ENCODE results near the gene THBS1. TPM values are rescaled to one million over a fixed set of nuclear protein-coding genes. Genes with fewer than 3 reads are reported as not detected.

THBS1 gene
- total RNA-seq, 1 donor from 2014 or later = 0.43 TPM

DNA sequence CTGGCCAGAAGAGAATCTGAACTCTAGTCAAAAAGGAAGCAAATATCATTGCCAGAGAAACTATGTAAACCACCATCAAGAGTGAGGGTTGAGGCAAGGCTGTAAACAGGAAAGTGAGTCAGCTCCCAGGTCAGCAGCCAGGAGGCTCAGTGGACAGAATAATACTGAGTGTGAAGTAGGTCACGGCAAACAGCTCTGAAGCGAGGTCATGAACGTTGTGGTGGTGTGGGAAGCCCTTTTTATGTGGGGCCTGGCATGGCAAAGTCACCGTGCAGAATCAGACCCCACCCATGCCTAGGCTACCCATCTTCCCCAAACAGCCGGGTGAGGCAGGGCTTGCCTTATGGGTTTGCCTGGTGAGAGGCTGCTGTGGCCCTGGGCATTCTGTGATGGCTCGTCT lies 43.9 kb downstream of the THBS1 start:
- H3K27me3 Mint-ChIP-seq (ENCODE audit: low read depth) = no peaks in the 10 kb centered on the region
- intact Hi-C loops (cut with micrococcal nuclease) = loop anchor here (5.0 to 10.0 kb wide), 8 partner anchors 157 to 1090 kb away; partner anchors contain the start of genes FSIP1, GPR176 and PLCB2

GRCh38 chr15:39625451-39625850 lies 44.6 kb downstream of the THBS1 start:
- H3K36me3 Mint-ChIP-seq (ENCODE audit: low read depth) = peaks cover 37% of the 10 kb centered on the region
- H3K27ac Mint-ChIP-seq = peak overlapping the region; percentile 99
- H3K4me1 Mint-ChIP-seq (ENCODE audit: low read depth) = peaks cover 82% of the 10 kb centered on the region
- peaks cover 12% of the 10 kb centered on the region for H3K9me3 Mint-ChIP-seq
- DNase-seq (ENCODE audit: low spot score) = no peak
- no peaks in the 10 kb centered on the region for H3K27me3 Mint-ChIP-seq (ENCODE audit: low read depth)
- intact Hi-C loops (cut with micrococcal nuclease) = loop anchor here (5.0 to 10.0 kb wide), 5 partner anchors 198 to 1091 kb away; partner anchors contain the start of genes GPR176 and PLCB2
- H3K4me3 Mint-ChIP-seq (ENCODE audit: low read depth) = no peak overlapping the region

More for the DNA sequence above, 43.9 kb downstream of the THBS1 start:
- Mint-ChIP-seq H3K4me3 (ENCODE audit: low read depth) (peak overlapping the region; percentile 67), H3K36me3 (ENCODE audit: low read depth) (peaks cover 35% of the 10 kb centered on the region), H3K27ac (peak overlapping the region; percentile 99), H3K4me1 (ENCODE audit: low read depth) (peaks cover 75% of the 10 kb centered on the region), H3K9me3 (peaks cover 15% of the 10 kb centered on the region)
- DNase-seq (ENCODE audit: low spot score) = peak; percentile 68

DNA sequence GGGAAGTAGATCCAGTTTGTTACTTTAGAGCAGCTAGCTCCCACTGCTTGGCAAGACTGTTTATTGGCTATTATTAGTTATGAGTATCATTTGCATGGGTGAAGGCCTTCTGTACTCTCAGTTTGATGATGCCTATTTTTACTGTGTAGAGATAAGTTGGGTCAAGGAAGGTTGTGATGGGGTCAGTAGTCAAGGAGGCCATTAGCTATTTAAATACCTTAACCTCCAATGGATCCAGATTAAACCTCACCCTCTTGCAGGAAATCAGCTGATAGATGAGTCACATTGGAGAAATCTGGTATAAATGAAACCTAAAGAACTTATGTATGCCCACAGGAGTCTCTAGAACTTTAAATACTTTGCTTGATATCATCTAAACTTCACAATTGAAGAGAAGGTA lies 45.0 kb downstream of the THBS1 start:
- H3K4me1 Mint-ChIP-seq (ENCODE audit: low read depth) = peaks cover 86% of the 10 kb centered on the region
- intact Hi-C loops (cut with micrococcal nuclease) = loop anchor here (5.0 to 10.0 kb wide), 5 partner anchors 199 to 1091 kb away; partner anchors contain the start of genes GPR176 and PLCB2
- no peaks in the 10 kb centered on the region for H3K27me3 Mint-ChIP-seq (ENCODE audit: low read depth)
- DNase-seq (ENCODE audit: low spot score) = no peak
- peaks cover 12% of the 10 kb centered on the region for H3K9me3 Mint-ChIP-seq
- H3K36me3 Mint-ChIP-seq (ENCODE audit: low read depth) = peaks cover 39% of the 10 kb centered on the region
- H3K4me3 Mint-ChIP-seq (ENCODE audit: low read depth) = no peak overlapping the region
- H3K27ac Mint-ChIP-seq = peak overlapping the region; percentile 99

GRCh38 chr15:39627451-39628143 lies 46.7 kb downstream of the THBS1 start:
- Mint-ChIP-seq H3K9me3 (peaks cover 12% of the 10 kb centered on the region), H3K4me3 (ENCODE audit: low read depth) (no peak overlapping the region), H3K27me3 (ENCODE audit: low read depth) (no peaks in the 10 kb centered on the region), H3K4me1 (ENCODE audit: low read depth) (peaks cover 84% of the 10 kb centered on the region), H3K27ac (peak overlapping the region; percentile 42), H3K36me3 (ENCODE audit: low read depth) (peaks cover 37% of the 10 kb centered on the region)
- DNase-seq (ENCODE audit: low spot score) = no peak
- intact Hi-C loops (cut with micrococcal nuclease) = loop anchor here (5.0 to 10.0 kb wide), 5 partner anchors 200 to 1093 kb away; partner anchors contain the start of genes GPR176 and PLCB2

- no peak for DNase-seq (ENCODE audit: low spot score)
- intact Hi-C loops (cut with micrococcal nuclease) = loop anchor here (5.0 to 10.0 kb wide), 5 partner anchors 201 to 1093 kb away; partner anchors contain the start of genes GPR176 and PLCB2
- no peak overlapping the region for H3K4me3 Mint-ChIP-seq (ENCODE audit: low read depth)
- peaks cover 12% of the 10 kb centered on the region for H3K9me3 Mint-ChIP-seq
- H3K27ac Mint-ChIP-seq = peak overlapping the region; percentile 42
- no peaks in the 10 kb centered on the region for H3K27me3 Mint-ChIP-seq (ENCODE audit: low read depth)
- peaks cover 78% of the 10 kb centered on the region for H3K4me1 Mint-ChIP-seq (ENCODE audit: low read depth)
- H3K36me3 Mint-ChIP-seq (ENCODE audit: low read depth) = peaks cover 37% of the 10 kb centered on the region
Measured at GRCh38 chr15:39628144-39628508, 47.2 kb downstream of the THBS1 start.

DNA sequence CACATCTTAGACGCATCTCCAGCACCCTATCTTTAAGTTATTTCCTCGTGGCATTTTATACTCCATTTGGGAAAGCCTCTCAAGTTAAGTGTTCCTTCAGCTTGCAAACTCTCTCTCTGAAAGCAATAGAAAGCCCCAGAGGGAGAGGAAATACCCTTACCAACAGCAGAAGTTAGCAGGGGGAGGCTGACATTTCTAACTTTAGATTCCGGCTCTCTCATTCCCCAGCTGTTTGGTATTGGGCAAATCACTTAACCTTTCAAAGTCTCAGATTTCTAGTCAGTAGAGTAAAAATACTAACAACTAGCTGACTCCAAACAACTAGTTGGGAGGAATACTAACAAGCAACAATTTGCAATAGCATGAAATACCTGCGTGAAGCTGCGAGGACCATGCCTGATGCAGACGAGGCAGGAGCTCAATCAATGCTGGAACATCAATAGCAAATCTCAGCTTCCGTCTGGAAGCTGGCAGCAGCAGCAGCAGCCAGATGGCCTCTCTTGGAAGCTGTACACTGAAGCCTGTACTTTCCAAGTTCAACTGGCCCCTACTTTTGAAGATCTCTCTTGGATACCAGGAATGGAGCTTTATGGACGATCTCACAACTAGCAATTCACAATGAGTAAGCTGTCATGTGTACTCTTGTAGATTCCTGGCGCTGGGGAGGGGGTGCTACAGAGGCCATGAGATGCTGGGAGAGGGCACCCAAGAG lies 47.8 kb downstream of the THBS1 start:
- intact Hi-C loops (cut with micrococcal nuclease) = loop anchor here (5.0 to 10.0 kb wide), 5 partner anchors 201 to 1094 kb away; partner anchors contain the start of genes GPR176 and PLCB2
- Mint-ChIP-seq H3K9me3 (peaks cover 12% of the 10 kb centered on the region), H3K27ac (peak overlapping the region; percentile 74), H3K36me3 (ENCODE audit: low read depth) (peaks cover 37% of the 10 kb centered on the region), H3K4me1 (ENCODE audit: low read depth) (peaks cover 74% of the 10 kb centered on the region), H3K4me3 (ENCODE audit: low read depth) (peak overlapping the region; percentile 4), H3K27me3 (ENCODE audit: low read depth) (no peaks in the 10 kb centered on the region)
- DNase-seq (ENCODE audit: low spot score) = no peak

- peaks cover 37% of the 10 kb centered on the region for H3K36me3 Mint-ChIP-seq (ENCODE audit: low read depth)
- peak; percentile 41 for DNase-seq (ENCODE audit: low spot score)
- H3K4me3 Mint-ChIP-seq (ENCODE audit: low read depth) = peak overlapping the region; percentile 4
- H3K9me3 Mint-ChIP-seq = peaks cover 12% of the 10 kb centered on the region
- H3K4me1 Mint-ChIP-seq (ENCODE audit: low read depth) = peaks cover 67% of the 10 kb centered on the region
- H3K27ac Mint-ChIP-seq = peak overlapping the region; percentile 74
- intact Hi-C loops (cut with micrococcal nuclease) = loop anchor here (5.0 to 10.0 kb wide), 5 partner anchors 202 to 1095 kb away; partner anchors contain the start of genes GPR176 and PLCB2
- H3K27me3 Mint-ChIP-seq (ENCODE audit: low read depth) = no peaks in the 10 kb centered on the region
Measured at GRCh38 chr15:39629371-39629770, 48.5 kb downstream of the THBS1 start.

DNA sequence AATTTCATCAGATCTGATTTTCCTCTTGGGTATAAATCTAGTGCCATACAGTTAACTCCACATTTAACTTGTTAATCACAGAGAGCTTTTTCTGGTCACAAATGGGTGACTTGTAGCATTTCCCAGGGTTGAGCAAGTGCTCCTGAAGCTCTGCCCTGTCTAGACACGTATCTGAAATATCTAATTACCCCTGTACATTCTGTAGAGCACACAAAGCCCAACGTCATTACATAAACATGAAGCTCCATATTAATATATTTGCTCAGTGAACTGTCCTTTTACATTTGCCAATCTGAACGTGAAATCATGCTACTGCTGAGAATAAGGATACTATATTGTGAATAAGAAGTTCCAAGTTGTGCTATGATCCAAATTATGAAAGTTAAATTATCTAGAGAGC lies 49.0 kb downstream of the THBS1 start:
- peaks cover 62% of the 10 kb centered on the region for H3K4me1 Mint-ChIP-seq (ENCODE audit: low read depth)
- intact Hi-C loops (cut with micrococcal nuclease) = loop anchor here (5.0 to 10.0 kb wide), 5 partner anchors 203 to 1095 kb away; partner anchors contain the start of genes GPR176 and PLCB2
- peak overlapping the region; percentile 63 for H3K27ac Mint-ChIP-seq
- no peak overlapping the region for H3K4me3 Mint-ChIP-seq (ENCODE audit: low read depth)
- H3K36me3 Mint-ChIP-seq (ENCODE audit: low read depth) = peaks cover 36% of the 10 kb centered on the region
- H3K9me3 Mint-ChIP-seq = peaks cover 12% of the 10 kb centered on the region
- H3K27me3 Mint-ChIP-seq (ENCODE audit: low read depth) = no peaks in the 10 kb centered on the region
- no peak for DNase-seq (ENCODE audit: low spot score)

GRCh38 chr15:39631357-39631756 lies 50.5 kb downstream of the THBS1 start:
- peaks cover 25% of the 10 kb centered on the region for H3K36me3 Mint-ChIP-seq (ENCODE audit: low read depth)
- peak overlapping the region; percentile 35 for H3K4me3 Mint-ChIP-seq (ENCODE audit: low read depth)
- peaks cover 48% of the 10 kb centered on the region for H3K4me1 Mint-ChIP-seq (ENCODE audit: low read depth)
- no peak for DNase-seq (ENCODE audit: low spot score)
- no peaks in the 10 kb centered on the region for H3K27me3 Mint-ChIP-seq (ENCODE audit: low read depth)
- H3K9me3 Mint-ChIP-seq = peaks cover 5% of the 10 kb centered on the region
- intact Hi-C loops (cut with micrococcal nuclease) = no loop called here
- peak overlapping the region; percentile 81 for H3K27ac Mint-ChIP-seq

DNA sequence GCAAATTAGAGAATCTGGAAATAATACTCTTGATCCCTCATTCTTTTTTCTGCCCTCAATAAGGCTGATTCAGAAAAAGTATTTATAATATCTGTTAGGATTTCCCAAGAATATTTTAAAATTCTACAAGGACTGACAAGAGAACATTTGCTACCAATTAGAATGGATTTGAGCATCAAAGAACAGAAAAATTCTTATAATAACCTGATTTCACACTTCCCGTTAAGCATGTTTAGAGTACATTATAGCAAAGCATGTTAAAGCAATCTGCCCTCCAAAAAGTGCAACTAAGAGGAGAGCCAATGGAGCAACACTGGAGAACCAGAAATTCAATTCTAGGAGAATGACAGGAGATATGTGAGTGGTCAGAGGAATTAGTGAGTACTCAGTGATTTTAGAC lies 57.2 kb downstream of the THBS1 start:
- Mint-ChIP-seq H3K4me3 (ENCODE audit: low read depth) (no peak overlapping the region), H3K9me3 (no peaks in the 10 kb centered on the region), H3K27me3 (ENCODE audit: low read depth) (peaks cover 19% of the 10 kb centered on the region), H3K27ac (no peak overlapping the region), H3K4me1 (ENCODE audit: low read depth) (peaks cover 16% of the 10 kb centered on the region), H3K36me3 (ENCODE audit: low read depth) (no peaks in the 10 kb centered on the region)
- intact Hi-C loops (cut with micrococcal nuclease) = no loop called here
- DNase-seq (ENCODE audit: low spot score) = no peak

DNA sequence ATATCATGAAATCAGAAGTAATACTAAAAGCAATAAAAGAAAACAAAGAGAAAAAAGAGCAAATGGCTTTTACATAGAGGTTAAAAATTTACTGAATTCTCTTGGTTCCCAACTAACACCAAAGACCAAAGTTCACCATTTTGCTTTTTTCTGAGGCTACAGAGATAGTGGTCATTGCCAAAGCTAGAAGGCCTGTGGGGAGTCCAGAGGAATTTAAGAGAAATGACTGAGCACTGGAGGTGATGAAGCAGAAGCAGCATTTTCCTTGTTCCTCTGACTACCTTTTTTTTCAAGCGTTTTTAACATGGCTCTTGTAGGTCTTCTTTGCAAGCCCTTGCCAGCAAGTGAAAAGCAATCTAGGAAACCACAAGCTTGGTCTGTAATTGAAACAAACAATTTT lies 58.2 kb downstream of the THBS1 start:
- peaks cover 25% of the 10 kb centered on the region for H3K4me1 Mint-ChIP-seq (ENCODE audit: low read depth)
- H3K9me3 Mint-ChIP-seq = no peaks in the 10 kb centered on the region
- H3K4me3 Mint-ChIP-seq (ENCODE audit: low read depth) = no peak overlapping the region
- H3K27ac Mint-ChIP-seq = no peak overlapping the region
- H3K36me3 Mint-ChIP-seq (ENCODE audit: low read depth) = no peaks in the 10 kb centered on the region
- DNase-seq (ENCODE audit: low spot score) = no peak
- intact Hi-C loops (cut with micrococcal nuclease) = no loop called here
- H3K27me3 Mint-ChIP-seq (ENCODE audit: low read depth) = peaks cover 19% of the 10 kb centered on the region

DNA sequence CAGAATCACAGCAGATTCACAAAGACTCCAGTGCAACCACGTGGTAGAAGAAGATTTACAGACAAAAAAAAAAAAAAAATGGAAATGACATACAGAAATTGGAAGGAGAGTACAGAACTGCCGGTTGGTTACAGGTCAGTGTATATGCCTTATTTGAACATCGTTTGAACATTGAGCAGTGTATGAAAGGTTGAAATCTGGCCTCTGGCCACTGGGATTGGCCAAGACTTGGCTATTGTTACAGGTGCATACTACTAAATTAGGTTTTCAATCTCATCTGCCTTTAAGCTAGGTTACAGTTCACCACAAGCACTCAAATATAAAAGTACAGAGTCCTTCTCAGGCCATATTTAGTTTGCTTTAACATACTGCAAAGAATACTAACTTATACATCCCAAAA lies 59.8 kb downstream of the THBS1 start:
- H3K4me1 Mint-ChIP-seq (ENCODE audit: low read depth) = peaks cover 29% of the 10 kb centered on the region
- no peaks in the 10 kb centered on the region for H3K9me3 Mint-ChIP-seq
- intact Hi-C loops (cut with micrococcal nuclease) = no loop called here
- peaks cover 19% of the 10 kb centered on the region for H3K27me3 Mint-ChIP-seq (ENCODE audit: low read depth)
- H3K4me3 Mint-ChIP-seq (ENCODE audit: low read depth) = no peak overlapping the region
- H3K27ac Mint-ChIP-seq = no peak overlapping the region
- no peaks in the 10 kb centered on the region for H3K36me3 Mint-ChIP-seq (ENCODE audit: low read depth)
- DNase-seq (ENCODE audit: low spot score) = no peak

All from activated T-helper 2 cell treated with anti-CD3 and anti-CD28 coated beads, Interferon-gamma antibody, Interleukin-2, Interleukin-4, amounts not matched to agents 10 μg/mL and 5 μg/mL and 100 μg/mL, durations not matched to agents 14 hours and 24 hours and 36 hours (primary cell).